Fibroblast of mammary gland (primary cell): Measurements from ENCODE around the gene RCOR2.

Experiments used
- DNase-seq: peaks from one replicate; pipeline ENCODE4 v3.0.0-alpha.2; 2010; ENCODE audit warnings: low read depth
- H3K4me3 ChIP-seq: 2 replicates; pipeline ENCODE4 v1.5.1; 2011; ENCODE audit warnings: low read depth, mild to moderate bottlenecking, low read length, moderate library complexity; ENCODE audit not compliant: control insufficient read depth
- CTCF ChIP-seq: conservative IDR thresholded peaks from 2 replicates; pipeline ENCODE4 v1.5.1; 2011; ENCODE audit warnings: low read depth, low read length, inconsistent platforms; ENCODE audit not compliant: control insufficient read depth, insufficient read depth

RCOR2 gene

DNA sequence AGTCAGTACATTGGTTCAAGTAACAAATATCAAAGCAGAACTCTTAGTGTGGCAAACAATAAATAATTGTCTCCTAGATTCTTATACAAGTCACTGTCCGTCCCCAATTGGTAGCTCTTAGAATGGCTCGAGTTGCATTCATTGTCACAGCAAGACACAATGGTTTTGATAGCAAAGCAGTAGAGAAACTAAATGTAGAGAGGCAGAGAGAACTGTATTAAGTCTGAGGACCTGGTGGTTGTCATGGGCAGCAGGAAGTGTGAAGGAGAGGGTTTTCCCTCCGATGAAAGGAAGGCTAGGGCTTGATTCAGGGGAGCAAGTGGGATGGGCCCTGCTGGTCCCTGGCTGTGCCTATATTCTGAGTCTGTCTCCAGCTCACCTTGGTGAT is 36.6 kb downstream of the RCOR2 start:
- no peak for TF ChIP-seq CTCF
- DNase-seq = no peak
- no peak overlapping the region for H3K4me3 ChIP-seq

DNA sequence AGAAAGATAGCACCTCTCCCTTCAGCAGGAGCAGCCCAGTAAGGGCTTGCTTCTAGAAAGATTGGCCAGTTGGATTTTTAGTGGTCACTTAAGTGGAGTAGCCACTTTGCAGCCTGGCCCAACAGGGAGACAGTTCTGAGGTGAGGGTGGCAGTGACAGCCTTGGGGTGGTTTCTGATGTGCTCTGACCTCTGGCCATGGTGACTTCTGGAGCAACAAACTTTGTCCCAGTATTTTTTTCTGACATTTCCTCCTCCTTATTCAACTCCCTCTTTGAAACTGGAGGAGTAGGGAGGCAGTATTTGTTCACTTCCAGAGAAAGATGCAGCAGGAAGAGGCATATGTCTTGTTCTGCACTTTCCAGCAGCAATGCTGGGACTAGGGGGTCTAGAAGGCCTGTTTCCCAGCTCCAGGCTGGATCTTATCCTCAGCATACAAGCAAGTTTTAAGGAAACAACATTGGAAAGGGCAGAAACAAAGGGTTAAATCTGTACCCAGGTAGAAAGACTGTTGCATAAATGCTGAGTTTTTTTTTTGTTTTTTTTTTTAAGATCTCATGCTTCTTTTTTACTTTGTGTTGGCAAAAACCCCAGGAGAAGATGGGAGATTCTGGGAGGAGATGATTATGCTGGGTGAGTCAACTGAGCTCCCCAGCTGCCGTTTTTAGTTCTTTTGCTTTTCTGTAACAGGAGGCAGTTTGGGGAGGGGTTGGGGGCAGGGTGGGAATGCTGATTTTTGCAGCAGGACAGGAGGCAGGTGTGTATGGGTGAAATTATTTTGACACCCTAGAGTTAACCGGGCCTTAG is 37.2 kb downstream of the RCOR2 start:
- peak; percentile 79 for DNase-seq
- no peak overlapping the region for H3K4me3 ChIP-seq
- no peak for TF ChIP-seq CTCF

DNA sequence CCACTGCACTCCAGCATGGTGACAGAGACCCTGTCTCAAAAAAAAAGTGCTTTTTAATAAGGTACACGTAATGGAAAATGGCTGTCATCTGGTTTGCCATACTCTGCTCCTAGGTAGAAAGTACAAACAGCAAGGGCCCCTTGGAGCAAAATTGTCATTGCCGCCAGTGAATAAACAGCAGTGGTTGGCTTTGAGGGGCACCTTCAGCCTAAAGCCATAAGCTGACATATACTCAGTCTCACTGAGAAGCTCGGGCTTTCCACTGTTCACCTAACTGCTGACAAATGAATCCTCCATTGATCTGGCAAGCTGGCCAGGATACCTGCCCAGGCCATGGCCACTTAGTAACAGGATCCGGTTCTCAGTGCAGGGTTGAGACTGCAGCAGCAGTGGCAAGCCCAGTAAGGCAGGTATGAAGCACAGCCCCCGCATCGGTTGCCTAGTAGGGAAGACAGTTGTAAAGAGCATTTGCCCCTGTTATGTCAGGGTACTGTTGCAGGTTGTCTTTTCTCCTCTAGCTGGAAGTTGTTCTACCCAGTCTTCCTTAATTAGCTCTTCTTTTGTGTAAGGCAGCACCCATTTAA is 39.2 kb downstream of the RCOR2 start:
- H3K4me3 ChIP-seq = no peak overlapping the region
- TF ChIP-seq CTCF = no peak
- DNase-seq = no peak

DNA sequence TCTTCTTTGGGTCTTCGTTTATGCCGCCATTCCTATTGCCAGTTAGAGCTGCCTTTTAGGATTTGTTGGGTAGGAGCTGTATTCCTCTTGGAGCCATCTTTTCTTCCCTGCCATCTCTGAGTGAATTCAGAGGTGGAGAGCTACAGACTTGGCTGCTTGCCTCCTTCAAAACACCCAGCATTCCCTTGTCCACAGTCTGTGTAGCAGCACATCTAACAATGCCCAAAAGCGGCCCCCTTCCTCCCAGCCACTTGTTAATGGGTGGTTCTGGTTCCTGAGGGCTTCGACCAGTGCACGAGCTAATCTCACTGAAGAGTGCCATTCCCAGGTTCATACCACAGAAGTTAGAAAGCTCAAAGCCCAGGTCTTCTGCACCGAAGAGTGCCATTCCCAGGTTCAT is 40.3 kb downstream of the RCOR2 start:
- TF ChIP-seq CTCF = no peak
- DNase-seq = no peak
- no peak overlapping the region for H3K4me3 ChIP-seq

- DNase-seq = no peak
- no peak for TF ChIP-seq CTCF
- H3K4me3 ChIP-seq = no peak overlapping the region
Measured at GRCh38 chr11:63875506-63876065, 41.4 kb downstream of the RCOR2 start.

DNA sequence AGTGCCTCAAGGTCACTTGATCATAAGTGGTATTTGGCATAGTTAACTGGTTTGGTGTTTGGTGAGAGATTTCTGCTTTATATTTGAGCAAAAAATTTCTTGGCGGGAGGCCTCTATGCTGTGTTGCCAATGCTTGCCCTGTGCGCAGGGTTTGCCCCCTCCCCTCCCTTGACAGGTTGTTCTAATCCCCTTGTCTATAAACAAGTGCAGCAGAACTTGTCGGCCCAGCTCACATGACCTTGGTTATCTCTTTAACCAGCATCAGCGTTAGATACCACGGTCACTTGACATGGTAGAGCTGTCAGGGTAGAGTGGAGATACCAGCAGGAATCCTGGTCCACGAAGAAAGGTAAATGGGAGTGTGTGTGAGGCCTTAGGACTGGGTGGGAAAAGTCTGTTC is 42.5 kb downstream of the RCOR2 start:
- no peak overlapping the region for H3K4me3 ChIP-seq
- no peak for DNase-seq
- no peak for TF ChIP-seq CTCF
